Fibroblast of skin of right biceps (primary cell): Measurements from ENCODE around the gene SFT2D1.
"Not testable (repeated sequence)": the region's sequence is repeated elsewhere in the genome, so short reads cannot be mapped to it uniquely, and the experiment has no call there.

Experiments used
- DNase-seq: peaks from one replicate; pipeline ENCODE4 v3.0.0-alpha.2; 2013

Gene SFT2D1

DNA sequence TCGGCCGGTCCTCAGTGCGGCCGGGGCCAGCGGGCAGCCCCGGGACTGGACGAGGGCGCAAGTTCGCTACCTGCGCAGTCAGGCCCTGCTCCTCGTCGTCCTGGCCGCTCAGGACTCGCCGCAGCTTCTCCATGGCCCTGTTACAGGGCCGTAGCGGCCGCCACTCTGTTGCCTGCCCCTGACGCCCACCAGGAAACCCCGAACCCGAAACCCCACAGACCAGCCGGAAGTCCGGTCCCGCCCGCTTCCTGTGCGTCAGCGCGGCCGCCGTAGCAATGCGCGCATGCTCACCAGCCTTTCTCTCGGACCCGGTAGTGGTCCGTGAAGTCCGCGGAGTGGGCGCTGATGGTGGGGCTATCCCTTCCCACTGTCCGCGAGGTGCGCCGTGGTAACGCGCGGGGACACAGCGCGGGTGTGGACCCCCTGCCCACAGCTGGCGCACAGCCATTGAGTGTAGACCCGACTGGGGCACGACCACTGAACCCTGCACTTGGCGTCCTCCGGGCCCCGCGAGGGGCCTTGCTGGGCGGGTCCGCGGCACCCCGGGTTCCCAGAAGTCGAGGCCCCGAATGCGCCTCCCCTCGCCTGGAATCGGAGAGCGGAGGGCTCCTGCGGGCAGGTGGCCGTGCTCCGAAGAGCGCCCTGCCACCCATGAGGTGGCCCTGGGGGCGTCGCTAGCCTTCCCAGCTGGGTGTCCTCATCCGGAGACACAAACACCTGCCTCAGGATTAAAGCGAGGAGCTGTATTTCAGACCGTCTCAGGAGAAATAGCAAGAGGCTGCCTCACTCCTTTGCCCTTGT lies at the start of gene SFT2D1:
SFT2D1 (minus strand) TSS at position 197 of the 801 bp plus-strand sequence; CDS start at position 133, 64 bp downstream.
- DNase-seq, result peak; percentile 81

DNA sequence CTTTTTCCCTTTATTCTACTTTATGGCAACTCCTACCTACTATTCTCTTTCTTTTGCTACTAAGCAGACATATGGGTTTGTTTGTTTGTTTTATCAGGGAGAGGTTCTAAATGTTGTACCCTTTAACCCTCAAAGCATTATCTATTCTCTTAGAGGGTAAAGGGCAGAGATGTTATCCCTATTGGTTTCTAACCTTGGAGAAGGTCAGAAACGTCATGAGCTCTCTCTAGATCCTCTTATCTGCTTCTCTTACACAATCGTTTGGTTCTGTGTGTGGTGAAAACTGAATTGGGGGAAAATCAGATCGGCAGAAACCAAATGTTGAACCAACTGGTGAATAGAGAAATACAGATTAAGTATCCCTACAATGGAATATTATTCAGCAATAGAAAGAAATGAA lies 46.8 kb upstream of the SFT2D1 start:
- DNase-seq, result no peak

DNA sequence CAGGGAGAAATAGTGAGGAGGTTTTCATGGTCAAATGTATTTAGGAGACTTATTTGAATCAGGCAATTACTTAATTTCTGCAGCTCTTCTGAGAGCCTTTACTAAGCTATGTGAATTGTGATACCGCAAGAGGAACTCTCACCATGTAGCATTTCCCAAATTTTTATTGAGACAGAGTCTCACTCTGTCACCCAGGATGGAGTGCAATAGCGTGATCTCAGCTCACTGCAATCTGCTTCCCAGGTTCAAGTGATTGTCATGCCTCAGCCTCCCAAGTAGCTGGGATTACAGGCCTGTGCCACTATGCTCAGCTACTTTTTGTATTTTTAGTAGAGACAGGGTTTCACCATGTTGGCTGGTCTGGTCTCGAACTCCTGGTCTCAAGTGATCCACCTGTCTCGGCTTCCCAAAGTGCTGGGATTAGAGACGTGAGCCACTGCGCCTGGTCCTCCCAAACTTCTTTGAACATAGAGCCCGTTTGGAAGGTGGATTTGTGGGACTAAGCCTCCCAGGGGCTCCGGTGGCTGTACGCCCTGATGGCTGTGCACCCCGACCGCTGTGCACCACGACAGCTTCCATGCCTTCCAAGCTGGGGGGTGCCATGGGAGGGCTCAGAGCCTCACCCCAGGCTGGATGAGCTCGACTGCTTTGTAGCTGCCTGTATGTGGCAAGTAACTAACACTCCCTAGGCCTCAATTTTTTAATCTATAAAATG lies 46.1 kb upstream of the SFT2D1 start:
- no peak for DNase-seq

DNA sequence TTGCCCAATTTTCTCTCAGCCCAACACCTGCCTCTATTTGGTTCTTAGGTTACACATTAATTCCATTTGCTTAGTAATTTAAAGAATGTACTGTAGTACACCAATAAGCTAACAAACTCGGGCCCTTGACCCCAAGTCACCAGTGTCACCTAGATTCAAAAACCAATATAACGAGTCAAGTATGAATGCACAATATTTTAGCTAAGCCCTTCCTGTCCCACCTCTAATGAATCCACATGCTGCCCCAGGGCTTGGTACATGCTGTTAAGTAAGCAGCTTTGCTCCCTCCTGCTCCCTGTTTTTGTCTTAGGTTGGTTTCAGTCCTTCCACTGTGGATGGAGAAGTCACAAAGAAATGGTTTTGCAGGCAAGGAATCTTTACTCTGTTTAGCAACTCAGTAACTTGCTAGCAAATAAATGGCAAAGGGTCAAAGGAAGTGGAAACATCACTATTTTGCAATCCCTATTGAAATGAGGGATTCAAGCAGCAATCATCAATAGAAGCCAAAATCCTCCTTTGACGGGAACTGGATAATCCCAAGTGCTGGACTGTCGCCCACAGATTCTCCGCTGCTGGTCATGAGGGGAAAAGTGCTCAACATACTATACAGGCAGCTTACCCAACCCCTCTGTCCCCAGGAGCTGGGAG lies 45.4 kb upstream of the SFT2D1 start:
- DNase-seq, result no peak

DNA sequence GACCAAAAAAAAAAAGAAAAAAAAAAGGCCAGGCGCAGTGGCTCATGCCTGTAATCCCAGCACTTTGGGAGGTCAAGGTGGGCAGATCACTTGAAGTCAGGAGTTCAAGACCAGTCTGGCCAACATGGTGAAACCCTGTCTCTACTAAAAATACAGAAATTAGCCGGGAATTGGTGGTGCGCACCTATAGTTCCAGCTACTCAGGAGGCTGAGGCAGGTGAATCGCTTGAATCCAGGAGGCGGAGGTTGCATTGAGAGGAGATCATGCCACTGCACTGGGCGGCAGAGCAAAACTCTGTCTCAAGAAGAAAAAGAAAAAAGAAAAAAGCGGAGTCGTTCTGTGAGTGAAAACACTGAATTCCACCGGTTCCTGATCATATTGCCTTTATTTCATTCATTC lies 44.8 kb upstream of the SFT2D1 start:
- not testable (repeated sequence) for DNase-seq

DNA sequence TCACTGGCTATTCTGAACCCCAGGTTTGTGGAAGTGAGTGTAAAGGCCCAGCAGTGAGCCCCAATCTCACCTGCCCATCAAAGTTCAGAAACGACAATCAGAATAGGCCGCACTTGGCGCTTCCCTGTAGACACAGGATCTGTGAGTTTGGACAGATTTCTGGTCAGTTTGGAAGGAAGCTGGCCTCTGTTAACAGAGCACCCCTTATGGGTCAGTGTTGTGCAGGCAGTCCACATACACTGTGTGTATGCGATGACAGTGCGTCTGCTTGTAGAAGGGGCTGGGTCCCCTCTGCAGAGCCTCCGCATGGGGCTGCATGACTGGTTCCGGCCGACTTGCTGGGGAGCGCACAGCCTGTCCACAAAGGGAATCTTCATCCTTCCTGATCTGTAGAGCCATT lies 43.8 kb upstream of the SFT2D1 start:
- no peak for DNase-seq

DNA sequence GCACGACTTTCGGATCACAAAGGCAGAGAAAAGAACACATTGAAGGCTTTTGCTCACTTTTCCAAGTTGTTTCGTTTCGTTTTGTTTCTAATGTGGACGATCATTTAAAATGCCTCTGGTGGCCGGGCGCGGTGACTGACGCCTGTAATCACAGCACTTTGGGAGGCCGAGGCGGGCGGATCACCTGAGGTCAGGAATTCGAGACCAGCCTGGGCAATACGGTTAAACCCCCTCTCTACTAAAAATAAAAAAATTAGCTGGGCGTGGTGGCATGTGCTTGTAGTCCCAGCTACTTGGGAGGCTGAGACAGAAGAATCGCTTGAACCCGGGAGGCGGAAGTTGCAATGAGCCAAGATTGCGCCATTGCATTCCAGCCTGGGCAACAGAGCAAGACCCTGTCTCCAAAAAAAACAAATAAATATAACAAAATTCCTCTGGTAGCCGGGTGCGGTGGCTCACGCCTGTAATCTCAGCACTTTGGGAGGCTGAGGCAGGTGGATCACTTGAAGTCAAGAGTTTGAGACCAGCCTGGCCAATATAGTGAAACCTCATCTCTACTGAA lies 41.5 kb upstream of the SFT2D1 start:
- not testable (repeated sequence) for DNase-seq

DNA sequence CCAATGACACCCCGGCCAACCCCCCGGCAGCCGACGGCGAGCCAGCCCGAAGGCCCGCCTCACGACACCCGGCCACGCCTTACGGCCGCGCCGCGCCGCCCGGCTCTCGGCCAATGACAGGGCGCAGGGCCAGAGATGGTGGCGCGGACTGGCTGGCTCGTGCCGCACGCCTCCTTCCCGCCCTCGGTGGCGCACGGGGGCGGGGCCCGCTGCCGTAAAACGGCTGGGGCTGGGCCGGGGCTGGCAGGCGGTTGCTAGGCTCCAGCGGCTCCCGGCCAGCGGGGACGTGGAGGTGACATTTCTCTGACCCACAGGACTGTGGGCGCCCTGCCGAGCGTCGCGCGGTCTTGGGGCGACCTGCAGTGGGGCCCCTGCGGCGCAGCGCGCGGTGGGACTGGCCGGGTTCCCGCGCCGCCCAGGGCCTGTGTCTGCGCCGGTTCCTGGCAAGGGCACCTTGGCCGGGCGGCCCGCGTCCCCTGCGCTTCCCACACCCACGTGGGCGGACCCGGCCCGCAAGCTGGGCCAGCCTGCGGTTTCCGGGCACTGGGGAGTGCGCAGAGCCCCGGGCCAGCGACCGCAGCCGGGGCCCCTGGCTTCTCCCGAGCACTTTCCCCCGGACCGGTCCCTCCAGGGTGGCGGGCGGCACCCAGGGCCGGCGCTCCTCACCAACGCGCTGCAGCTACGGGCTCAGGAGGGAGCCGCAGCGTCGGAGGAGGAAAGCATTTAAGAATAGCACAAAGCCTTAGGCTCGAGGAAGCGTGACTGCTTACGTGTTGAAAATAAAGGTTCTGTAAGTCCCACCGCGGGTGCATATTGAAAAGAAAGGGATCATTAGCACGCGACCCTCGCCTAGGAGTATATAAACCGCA lies 40.8 kb upstream of the SFT2D1 start, which contains the start of gene MPC1:
MPC1 (minus strand) TSS at position 8 of the 869 bp plus-strand sequence. CDS start 64 bp downstream, outside the sequence.
- peak; percentile 95 for DNase-seq

DNA sequence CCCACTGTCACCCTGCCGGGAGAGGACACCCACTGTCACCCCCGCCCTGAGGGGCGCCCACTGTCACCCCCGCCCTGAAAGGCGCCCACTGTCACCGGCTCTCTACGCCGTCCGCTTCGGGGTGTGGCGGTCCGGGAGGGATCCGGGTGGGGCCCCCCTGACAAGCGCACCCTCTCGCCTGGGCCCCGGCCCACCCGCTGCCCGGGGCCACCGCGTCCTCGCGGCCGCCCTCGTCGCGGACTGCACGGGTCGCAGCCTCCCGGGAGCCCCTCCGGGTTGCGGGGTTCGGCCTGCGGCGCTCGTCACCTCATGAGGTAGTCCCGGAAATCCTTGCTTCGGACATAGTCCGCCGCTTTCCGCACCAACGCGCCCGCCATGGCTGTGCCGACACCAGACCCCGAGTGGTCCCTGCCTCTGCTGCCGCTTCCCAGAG lies 40.2 kb upstream of the SFT2D1 start:
- no peak for DNase-seq

DNA sequence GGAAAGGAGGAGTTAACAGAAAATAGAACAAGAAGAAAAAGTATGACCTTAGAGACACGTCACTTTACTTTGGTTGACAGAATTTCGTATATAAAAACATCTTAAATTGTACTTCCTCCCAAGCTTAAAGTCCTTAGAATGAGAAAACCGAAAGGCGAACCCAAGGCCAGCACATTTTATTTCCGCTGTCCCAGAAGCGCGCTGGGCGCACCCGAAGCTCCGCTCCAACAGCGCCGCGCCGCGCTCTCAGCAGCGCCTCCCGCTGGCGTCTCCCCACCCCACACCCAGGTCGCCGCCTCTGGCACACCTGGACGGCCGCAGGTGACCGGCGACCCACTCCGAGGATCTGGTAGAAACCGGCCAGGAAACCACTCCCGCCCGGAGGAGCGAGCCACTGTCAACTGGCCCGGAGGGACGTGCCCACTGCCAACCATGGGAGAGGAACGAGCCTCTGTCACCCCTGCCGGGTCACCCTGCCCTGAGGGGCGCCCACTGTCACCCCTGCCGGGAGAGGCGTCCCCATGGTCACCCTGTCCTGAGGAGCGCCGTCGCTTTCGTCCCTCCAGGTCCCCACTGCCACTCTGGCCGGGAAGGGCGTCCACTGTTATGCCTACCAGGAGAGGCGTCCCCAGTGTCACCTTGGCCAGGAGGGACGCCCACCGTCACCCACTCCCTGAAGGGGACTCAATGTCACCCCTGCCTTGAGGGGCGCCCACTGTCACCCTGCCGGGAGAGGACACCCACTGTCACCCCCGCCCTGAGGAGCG lies 39.6 kb upstream of the SFT2D1 start:
- peak; percentile 41 for DNase-seq

DNA sequence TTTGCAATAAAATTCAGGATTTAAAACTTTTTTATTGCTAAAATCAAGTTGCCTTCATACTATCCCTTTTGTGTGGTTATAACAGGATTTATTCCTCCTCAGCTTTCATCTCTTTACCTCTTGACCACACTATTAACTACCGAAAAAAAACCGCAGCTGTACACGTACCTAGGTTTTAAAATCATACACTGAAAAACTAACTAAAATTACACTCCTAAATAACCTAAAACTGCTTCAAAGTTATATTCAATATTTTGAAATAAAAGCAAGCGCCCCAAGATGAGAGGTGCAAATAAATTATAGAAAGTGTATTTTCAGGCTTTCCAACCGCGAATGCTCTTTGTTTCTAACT lies 39.0 kb upstream of the SFT2D1 start:
- DNase-seq, result no peak

DNA sequence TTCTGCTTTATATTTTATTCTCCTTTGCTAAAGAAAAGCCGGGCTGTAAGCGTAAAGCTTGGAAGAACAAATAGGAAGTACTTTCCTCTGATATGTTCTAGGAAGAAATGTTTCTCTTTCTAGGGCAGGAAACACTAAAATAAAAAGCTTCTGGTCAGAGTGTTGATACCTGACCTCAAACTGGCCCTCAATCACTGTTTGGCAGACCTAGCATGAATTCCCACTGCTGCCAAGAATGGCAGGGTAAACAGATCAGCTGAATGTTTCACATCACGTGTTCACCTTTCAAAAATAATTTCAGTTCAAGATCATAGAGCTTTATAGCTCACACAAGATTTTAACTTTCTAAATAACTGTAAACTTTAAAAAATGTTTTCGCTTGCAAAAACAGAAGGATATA lies 37.5 kb upstream of the SFT2D1 start:
- no peak for DNase-seq

DNA sequence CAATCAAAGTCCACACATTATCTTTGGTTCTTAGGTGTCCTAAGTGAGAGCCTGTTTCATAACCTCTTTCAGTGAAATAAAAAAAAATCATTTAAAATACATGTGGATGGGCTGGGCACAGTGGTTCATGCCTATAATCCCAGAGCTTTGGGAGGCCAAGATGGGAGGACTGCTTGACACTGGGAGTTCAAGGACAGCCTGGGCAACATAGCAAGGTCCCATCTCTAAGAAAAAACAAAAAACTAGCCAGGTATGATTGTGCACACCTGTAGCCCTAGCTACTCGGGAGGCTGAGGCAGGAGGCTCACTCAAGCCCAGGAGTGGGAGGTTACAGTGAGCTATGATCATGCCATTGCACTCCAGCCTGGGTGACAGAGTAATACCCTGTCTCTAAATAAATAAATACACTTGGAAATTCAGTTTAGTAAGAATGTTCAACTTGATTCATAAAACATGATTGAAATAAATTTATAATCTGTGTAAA lies 36.8 kb upstream of the SFT2D1 start:
- DNase-seq, result no peak

DNA sequence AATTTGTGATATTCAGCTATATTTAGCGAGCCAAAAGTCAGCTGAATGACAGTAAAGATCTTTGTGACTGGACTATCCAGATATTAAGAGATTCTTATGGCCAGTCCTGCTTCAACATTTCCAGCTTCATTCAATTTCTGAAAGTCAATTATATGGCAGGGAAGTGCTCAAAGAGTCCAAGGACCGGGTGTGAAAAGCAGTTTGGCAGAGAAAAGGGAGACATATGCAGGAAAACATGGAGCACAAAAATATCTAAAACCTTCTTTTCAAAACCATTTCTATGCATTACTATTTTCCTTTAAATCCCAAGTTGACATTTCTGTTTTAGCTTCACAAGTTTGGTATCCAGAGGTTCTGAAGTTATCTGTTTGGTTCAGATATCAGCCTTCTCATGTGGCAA lies 35.4 kb upstream of the SFT2D1 start:
- DNase-seq, result no peak

DNA sequence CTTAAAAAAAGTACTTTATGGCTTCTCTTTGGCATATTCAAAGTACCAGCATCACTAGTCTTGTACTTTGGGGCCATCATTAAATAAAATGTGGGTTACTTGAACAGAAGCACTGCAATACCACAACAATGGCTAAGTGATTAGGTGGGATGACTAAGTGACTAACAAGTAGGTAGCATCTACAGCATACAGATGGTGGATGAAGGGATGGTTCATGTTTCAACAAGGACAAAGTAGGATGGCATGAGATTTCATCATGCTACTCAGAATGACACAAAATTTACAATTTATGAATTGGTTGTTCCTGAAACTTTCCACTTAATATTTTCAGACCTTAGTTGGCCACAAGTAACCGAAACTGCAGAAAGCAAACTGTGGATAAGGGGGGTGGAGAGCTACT lies 32.7 kb upstream of the SFT2D1 start:
- DNase-seq, result no peak

DNA sequence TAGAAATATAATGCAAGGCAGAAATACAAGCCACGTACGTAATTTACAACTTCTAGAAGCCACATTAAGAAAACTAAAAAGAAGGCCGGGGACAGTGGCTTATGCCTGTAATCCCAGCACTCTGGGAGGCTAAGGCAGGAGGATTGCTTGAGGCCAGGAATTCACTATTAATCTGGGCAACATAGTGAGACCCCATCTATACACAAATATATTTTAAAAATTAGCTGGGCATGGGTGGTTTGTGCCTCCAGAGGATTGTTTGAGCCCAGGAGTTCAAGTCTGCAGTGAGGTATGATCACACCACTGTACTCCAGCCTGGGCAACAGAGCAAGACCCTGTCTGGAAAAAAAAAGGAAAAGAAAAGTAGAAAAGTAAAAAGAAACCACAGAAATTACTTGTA lies 28.1 kb upstream of the SFT2D1 start:
- no peak for DNase-seq

DNA sequence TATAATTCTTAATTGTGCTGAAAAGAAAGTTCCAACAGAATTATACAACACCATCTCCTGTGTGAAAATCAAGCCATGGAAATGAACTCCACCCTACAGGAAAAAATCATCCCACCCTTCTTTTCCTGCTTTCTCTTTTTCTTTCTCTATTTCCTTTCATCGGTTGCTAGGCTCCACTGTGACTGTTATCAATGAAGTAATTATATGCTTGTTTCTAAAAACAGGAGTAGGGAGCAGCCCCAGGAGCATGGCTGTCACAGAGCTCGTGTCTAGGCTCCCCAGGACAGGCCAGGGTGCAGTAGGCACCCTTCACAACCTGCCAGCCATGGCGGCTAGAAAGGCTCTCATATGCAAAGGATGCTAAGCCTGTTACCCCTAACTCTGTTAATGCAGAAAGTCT lies 27.4 kb upstream of the SFT2D1 start:
- DNase-seq, result no peak

DNA sequence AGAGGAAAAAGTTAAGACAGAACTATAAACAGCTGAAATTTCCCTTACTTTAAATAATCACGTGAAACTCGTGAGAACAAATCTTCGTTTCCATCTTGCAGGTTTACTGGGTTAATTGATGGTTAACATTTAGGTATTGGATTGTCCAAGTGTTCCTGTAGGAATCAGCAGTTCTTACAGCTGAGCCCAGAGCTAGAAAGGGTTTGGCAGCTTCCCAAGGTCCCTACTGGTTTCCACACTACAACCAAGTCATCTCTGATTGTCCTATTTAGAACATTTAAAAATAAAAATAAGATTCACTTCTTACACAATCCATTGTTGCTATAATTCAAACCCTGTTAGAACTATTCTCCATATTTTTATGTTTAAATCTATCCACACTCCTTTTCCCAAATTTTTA lies 24.6 kb upstream of the SFT2D1 start:
- no peak for DNase-seq

DNA sequence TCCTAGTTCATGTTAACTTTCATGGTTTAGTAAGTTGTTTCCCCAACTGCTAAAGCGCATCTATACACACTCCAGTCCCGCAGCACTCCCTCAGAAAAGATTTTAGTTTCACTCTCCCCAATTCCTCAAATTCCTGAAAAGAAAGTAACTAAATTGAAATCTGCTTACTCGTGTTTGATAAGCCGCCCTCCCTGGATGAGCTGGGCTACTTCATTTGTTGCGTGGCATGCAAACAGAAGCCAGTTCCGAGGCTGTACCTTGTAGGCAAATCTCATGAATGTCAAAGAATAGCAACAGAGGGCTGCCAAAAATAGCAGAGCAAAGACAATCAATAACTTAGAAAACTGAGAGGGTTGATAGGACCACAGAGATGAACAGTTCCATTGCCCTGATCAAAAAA lies 23.5 kb upstream of the SFT2D1 start:
- peak; percentile 31 for DNase-seq

DNA sequence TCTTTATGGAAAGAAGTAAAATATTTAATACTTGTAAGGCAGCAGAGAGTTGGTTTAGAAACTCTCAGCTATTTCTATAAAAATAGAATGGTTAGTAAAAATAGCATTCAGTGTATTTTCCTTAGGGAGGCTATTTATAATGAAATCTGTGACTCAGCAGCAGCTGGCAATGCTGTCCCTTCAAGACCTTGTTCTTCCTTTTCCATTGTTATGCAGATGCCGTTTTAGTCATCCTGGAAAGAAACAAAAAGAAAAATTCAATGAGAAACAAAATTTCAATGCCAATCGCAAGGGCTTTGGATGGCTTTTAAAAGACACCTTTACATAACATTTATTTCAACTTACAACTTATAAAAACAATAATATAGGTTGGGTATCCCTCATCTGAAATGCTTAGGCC lies 22.9 kb upstream of the SFT2D1 start:
- DNase-seq, result peak; percentile 49

DNA sequence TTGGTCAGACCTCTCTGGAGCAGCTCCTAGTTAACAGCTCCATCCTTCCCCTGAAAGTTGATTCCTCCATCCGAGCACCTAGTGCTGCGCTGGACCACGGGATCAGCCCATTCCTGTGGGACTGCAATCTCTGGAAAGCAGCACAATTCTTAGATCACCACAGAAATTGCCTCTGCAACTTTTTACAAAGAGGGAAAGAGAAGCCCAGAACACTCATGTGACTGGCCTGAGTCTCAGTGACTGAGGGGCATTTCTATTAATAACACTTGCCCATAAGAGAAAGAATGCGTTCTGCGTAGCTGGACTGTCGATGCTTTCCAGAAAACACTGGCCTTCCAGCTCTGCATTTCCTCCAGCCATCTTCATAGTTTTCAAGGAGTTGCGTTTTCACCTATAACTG lies 22.1 kb upstream of the SFT2D1 start:
- DNase-seq, result no peak

DNA sequence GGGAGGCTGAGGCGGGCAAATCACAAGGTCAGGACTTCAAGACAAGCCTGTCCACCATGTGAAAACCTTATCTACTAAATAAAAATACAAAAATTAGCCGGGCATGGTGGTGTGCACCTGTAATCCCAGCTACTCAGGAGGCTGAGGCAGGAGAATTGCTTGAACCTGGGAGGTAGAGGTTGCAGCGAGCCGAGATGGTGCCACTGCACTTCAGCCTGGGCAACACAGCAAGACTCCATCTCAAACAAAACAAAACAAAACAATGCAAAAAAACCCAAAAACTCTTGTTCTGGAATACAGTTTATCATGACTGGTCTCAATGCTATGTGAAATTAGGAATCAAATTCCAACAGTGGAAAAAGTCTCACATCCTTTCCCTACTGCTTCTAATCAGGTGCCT lies 20.1 kb upstream of the SFT2D1 start:
- not testable (repeated sequence) for DNase-seq
